Endothelial cell of umbilical vein (primary cell): Measurements from ENCODE around the gene TMCC2. TPM values are rescaled to one million over a fixed set of nuclear protein-coding genes. Genes with fewer than 3 reads are reported as not detected.

Experiments used
- BruUV-seq: library from RNA; stranded (reverse); fragments of 400-500 nt; replicated peaks from 2 replicates; lab custom pipeline; 2021; lab: Mats Ljungman, UMichigan
- CTCF ChIA-PET: fragments of 300-600, 350-600 bp; sonication (Branson Sonifier 250); formaldehyde crosslinking; loops from one replicate; lab custom pipeline; 2021; ENCODE audit warnings: antibody characterized with exemption, inconsistent platforms; lab: Charles Lee
- POLR2A ChIA-PET: fragments of 300-600, 350-600 bp; sonication (Branson Sonifier 250); formaldehyde crosslinking; loops from one replicate; lab custom pipeline; 2021; ENCODE audit warnings: antibody characterized with exemption, inconsistent platforms; lab: Charles Lee
- DNase-seq: peaks from one replicate; pipeline ENCODE4 v3.0.0-alpha.2; 2011; ENCODE audit warnings: low read depth, low spot score
- FAIRE-seq: peaks from 2 replicates; lab custom pipeline; 2011; peaks lifted over from hg19 to GRCh38; lab: Jason Lieb, UNC
- H2AFZ ChIP-seq: 2 replicates; pipeline ENCODE4 v1.6.0; 2012; ENCODE audit warnings: low read depth, low read length, control low read depth, inconsistent platforms
- H3K27ac ChIP-seq: 2 replicates; pipeline ENCODE4 v1.5.1; 2011; ENCODE audit warnings: low read depth, mild to moderate bottlenecking, control low read depth, low read length, moderate library complexity; ENCODE audit not compliant: insufficient read depth
- H3K27me3 ChIP-seq, 2 experiments: 2 replicates each; pipeline versions ENCODE4 v1.6.0 to v1.6.1; 2011; ENCODE audit warnings: low read length in 2 of 2, mixed read lengths in 1 of 2; ENCODE audit not compliant: control insufficient read depth in 2 of 2, insufficient read depth in 2 of 2
- H3K36me3 ChIP-seq, 2 experiments: 2 replicates in 1 of 2; 3 replicates in 1 of 2; pipeline ENCODE4 v1.5.1; 2011; ENCODE audit warnings: low read length in 2 of 2, mild to moderate bottlenecking in 1 of 2, moderate library complexity in 1 of 2; ENCODE audit not compliant: control insufficient read depth in 2 of 2, insufficient read depth in 2 of 2; ENCODE audit errors: extremely low read depth in 1 of 2
- H3K4me1 ChIP-seq: 3 replicates; pipeline ENCODE4 v1.5.1; 2011; ENCODE audit warnings: mild to moderate bottlenecking, low read length; ENCODE audit not compliant: control insufficient read depth, insufficient read depth; ENCODE audit errors: extremely low read depth
- H3K4me2 ChIP-seq: 2 replicates; pipeline ENCODE4 v1.6.1; 2011; ENCODE audit warnings: low read length, control low read depth, mixed read lengths; ENCODE audit not compliant: insufficient read depth
- H3K4me3 ChIP-seq, 3 experiments: fragments of 200-600 bp in 1 of 3; sonication (generic), shearing (Covaris generic) in 1 of 3; replicated peaks in 1 of 3; 2 replicates each; pipeline ENCODE4 v1.5.1; 2011 to 2016; ENCODE audit warnings: control low read depth in 3 of 3, low read length in 3 of 3, mild to moderate bottlenecking in 2 of 3, inconsistent platforms in 1 of 3, low read depth in 1 of 3, moderate library complexity in 1 of 3; ENCODE audit not compliant: insufficient read depth in 1 of 3
- H3K79me2 ChIP-seq: 2 replicates; pipeline ENCODE4 v1.6.0; 2012; ENCODE audit warnings: low read length, inconsistent platforms; ENCODE audit not compliant: control insufficient read depth, insufficient read depth
- H3K9ac ChIP-seq: replicated peaks from 2 replicates; pipeline ENCODE3; 2011; ENCODE audit warnings: low read length, control low read depth; ENCODE audit not compliant: insufficient read depth; ENCODE audit errors: extremely low read depth
- H3K9me1 ChIP-seq: replicated peaks from 3 replicates; pipeline ENCODE4 v1.6.0; 2011; ENCODE audit warnings: mild to moderate bottlenecking, low read length; ENCODE audit not compliant: control insufficient read depth, insufficient read depth; ENCODE audit errors: extremely low read depth
- H3K9me3 ChIP-seq: replicated peaks from 2 replicates; pipeline ENCODE4 v1.5.1; 2012; ENCODE audit warnings: low read length, inconsistent platforms; ENCODE audit not compliant: control insufficient read depth, insufficient read depth
- H4K20me1 ChIP-seq: replicated peaks from 2 replicates; pipeline ENCODE3; 2011; ENCODE audit warnings: mild to moderate bottlenecking, low read length; ENCODE audit not compliant: control insufficient read depth, insufficient read depth; ENCODE audit errors: extremely low read depth
- EZH2 ChIP-seq: IDR thresholded peaks from 2 replicates; pipeline ENCODE4 v1.6.1; 2012; ENCODE audit warnings: borderline replicate concordance, low read depth, mild to moderate bottlenecking, moderate library complexity, low read length, inconsistent platforms; ENCODE audit not compliant: severe bottlenecking
- FOS ChIP-seq: IDR thresholded peaks from 2 replicates; pipeline ENCODE4 v1.6.1; 2011; ENCODE audit warnings: mild to moderate bottlenecking, low read length, moderate library complexity, borderline replicate concordance; ENCODE audit not compliant: insufficient read depth
- GATA2 ChIP-seq: IDR thresholded peaks from 2 replicates; pipeline ENCODE4 v1.7.0; 2011; ENCODE audit warnings: low read depth, mild to moderate bottlenecking, moderate library complexity, mixed read lengths, low read length; ENCODE audit not compliant: insufficient read length, insufficient read depth
- MYC ChIP-seq: IDR thresholded peaks from one replicate; pipeline ENCODE4 v1.6.1; 2011; ENCODE audit warnings: mild to moderate bottlenecking, low read depth, low read length
- POLR2A ChIP-seq: IDR thresholded peaks from 2 replicates; pipeline ENCODE4 v1.6.1; 2012; ENCODE audit warnings: low read depth, mild to moderate bottlenecking, control low read depth, low read length
- POLR2AphosphoS5 ChIP-seq: IDR thresholded peaks from 2 replicates; pipeline ENCODE4 v1.6.1; 2012; ENCODE audit warnings: low read depth, mild to moderate bottlenecking, control low read depth, low read length, moderate library complexity; ENCODE audit not compliant: insufficient read depth
- dilution Hi-C: fragments of 300-500 bp; cut with MboI; formaldehyde crosslinking; loops from one replicate; pipeline ENCODE4 v1.15.0; 2019; ENCODE audit warnings: low sequenced_read_pairs; ENCODE audit not compliant: extremely low pct_ligation_motif_present
- intact Hi-C: fragments of 100-400 bp; cut with micrococcal nuclease; formaldehyde crosslinking; loops from one replicate; pipeline ENCODE4 v1.10.0; 2022
- polyA plus RNA-seq, 4 experiments: library from polyadenylated mRNA; depleted of rRNA in 3 of 4; stranded (reverse) in 3 of 4; unstranded in 1 of 4; fragments of >200 nt; gene quantifications; 2 replicates each; pipeline versions ENCODE4 v1.2.1 to v1.2.3, GENCODE V29; 2011 to 2012; ENCODE audit warnings: missing spikeins in 1 of 4
- total RNA-seq: library from RNA; stranded (reverse); gene quantifications from 2 replicates; pipeline ENCODE4 v1.2.3, GENCODE V29; 2021
- TF ChIP-seq, protein P1 (sequence below), 2 donors: IDR thresholded peaks; 1 replicate in 1 of 2; 2 replicates in 1 of 2; pipeline ENCODE4 v1.5.1; 2011; ENCODE audit warnings: low read length in 2 of 2, mild to moderate bottlenecking in 2 of 2, moderate library complexity in 2 of 2, control low read depth in 1 of 2, inconsistent platforms in 1 of 2, low read depth in 1 of 2; ENCODE audit not compliant: insufficient read depth in 1 of 2; ENCODE audit errors: extremely low read depth in 1 of 2

TMCC2 gene
- total and polyA plus RNA-seq, 2 donors (not counting 3 experiments of a cell fraction or from before 2014, with no cell fraction given): 2.0 to 2.1 TPM

DNA sequence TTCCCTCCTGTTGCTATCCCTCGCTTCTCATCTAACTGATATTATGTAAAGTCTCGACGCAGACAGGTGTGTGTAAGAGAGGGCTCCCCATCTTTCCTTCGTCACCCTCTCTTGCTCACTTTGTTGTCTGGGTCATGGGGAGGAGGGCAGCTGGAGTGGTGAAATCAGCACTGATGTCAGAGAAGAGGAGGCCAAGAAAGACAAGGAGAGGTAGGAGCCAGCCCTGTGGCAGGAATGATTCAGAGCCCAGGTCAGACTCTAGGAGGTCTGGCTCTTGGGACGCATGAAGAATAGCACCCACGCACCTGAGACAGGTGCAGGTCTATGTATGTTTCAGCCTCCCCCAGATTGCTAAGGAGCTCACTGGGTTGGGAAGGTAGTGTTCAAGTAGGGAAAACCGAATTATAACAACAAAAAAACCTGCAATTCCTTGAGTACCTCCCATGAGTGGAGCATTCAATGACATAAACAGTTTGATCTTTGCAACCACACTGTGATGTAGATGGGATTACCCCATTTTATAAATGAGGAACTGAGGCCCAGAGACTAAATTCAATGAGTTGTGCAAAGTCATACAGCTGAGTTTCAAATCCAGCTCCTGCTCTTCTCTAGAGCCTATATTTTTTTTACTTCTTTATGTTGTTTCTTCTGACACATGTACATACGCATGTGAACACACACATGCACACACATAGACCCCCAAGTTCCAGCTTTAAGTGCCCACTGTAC, 83.4 kb downstream of the TMCC2 start:
- H3K79me2 ChIP-seq: no peaks in the 10 kb centered on the region
- no peak overlapping the region for H3K4me3 ChIP-seq
- no peak overlapping the region for H3K4me2 ChIP-seq
- intact Hi-C loops (no loop called here), dilution Hi-C loops (no loop called here)
- H4K20me1 ChIP-seq: no peaks in the 10 kb centered on the region
- H3K9me1 ChIP-seq: no peaks in the 10 kb centered on the region
- TF ChIP-seq POLR2A (no peak), MYC (no peak), EZH2 (no peak), GATA2 (no peak), FOS (no peak), POLR2AphosphoS5 (no peak)
- TF ChIP-seq, protein P1, sequence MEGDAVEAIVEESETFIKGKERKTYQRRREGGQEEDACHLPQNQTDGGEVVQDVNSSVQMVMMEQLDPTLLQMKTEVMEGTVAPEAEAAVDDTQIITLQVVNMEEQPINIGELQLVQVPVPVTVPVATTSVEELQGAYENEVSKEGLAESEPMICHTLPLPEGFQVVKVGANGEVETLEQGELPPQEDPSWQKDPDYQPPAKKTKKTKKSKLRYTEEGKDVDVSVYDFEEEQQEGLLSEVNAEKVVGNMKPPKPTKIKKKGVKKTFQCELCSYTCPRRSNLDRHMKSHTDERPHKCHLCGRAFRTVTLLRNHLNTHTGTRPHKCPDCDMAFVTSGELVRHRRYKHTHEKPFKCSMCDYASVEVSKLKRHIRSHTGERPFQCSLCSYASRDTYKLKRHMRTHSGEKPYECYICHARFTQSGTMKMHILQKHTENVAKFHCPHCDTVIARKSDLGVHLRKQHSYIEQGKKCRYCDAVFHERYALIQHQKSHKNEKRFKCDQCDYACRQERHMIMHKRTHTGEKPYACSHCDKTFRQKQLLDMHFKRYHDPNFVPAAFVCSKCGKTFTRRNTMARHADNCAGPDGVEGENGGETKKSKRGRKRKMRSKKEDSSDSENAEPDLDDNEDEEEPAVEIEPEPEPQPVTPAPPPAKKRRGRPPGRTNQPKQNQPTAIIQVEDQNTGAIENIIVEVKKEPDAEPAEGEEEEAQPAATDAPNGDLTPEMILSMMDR (IDR thresholded peaks at IDR 0.05; ENCODE audit: extremely low read depth in 1 of 2, insufficient read depth in 1 of 2, low read depth in 1 of 2, low read length in 2 of 2): no peak
- H3K4me1 ChIP-seq: peaks cover 13% of the 10 kb centered on the region
- no peak overlapping the region for H2AFZ ChIP-seq
- no peak for DNase-seq
- ChIA-PET CTCF (interaction anchor here (1.0 to 1.3 kb wide), 4 partner anchors 14 to 43 kb away, joined by 3 to 4 read pairs (median 4); no protein-coding TSS in a partner anchor), POLR2A (no interaction called here)
- FAIRE-seq: no peak
- BruUV-seq: no TSS peak
- H3K27ac ChIP-seq: no peak overlapping the region
- no peak overlapping the region for H3K9ac ChIP-seq
- no peaks in the 10 kb centered on the region for H3K27me3 ChIP-seq
- peaks cover 0 to 10% of the 10 kb centered on the region in 2 experiments for H3K36me3 ChIP-seq
- no peaks in the 10 kb centered on the region for H3K9me3 ChIP-seq
